ENCODE data around the gene ELOVL4.
A peak's percentile ranks its signal among the peaks of the same experiment; 100 is the strongest.

The ELOVL4 gene

GRCh38 chr6:79872986-79873385, 74.4 kb downstream of the ELOVL4 start:
- TF ChIP-seq, protein P1, sequence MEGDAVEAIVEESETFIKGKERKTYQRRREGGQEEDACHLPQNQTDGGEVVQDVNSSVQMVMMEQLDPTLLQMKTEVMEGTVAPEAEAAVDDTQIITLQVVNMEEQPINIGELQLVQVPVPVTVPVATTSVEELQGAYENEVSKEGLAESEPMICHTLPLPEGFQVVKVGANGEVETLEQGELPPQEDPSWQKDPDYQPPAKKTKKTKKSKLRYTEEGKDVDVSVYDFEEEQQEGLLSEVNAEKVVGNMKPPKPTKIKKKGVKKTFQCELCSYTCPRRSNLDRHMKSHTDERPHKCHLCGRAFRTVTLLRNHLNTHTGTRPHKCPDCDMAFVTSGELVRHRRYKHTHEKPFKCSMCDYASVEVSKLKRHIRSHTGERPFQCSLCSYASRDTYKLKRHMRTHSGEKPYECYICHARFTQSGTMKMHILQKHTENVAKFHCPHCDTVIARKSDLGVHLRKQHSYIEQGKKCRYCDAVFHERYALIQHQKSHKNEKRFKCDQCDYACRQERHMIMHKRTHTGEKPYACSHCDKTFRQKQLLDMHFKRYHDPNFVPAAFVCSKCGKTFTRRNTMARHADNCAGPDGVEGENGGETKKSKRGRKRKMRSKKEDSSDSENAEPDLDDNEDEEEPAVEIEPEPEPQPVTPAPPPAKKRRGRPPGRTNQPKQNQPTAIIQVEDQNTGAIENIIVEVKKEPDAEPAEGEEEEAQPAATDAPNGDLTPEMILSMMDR (IDR thresholded peaks at IDR 0.05; ENCODE audit: low read depth, low read length, missing control alignments): no peak
- DNase-seq (ENCODE audit: low read depth): no peak
- no peak overlapping the region for H3K4me3 ChIP-seq (ENCODE audit: low read depth, low read length)
- in situ Hi-C loops (cut with HindIII; ENCODE audit: low sequenced_read_pairs): no loop called here

- H3K4me3 ChIP-seq (ENCODE audit: low read depth, low read length): no peak overlapping the region
- in situ Hi-C loops (cut with HindIII; ENCODE audit: low sequenced_read_pairs): no loop called here
- DNase-seq (ENCODE audit: low read depth): no peak
- TF ChIP-seq, protein P1 (IDR thresholded peaks at IDR 0.05; ENCODE audit: low read depth, low read length, missing control alignments): no peak
These were observed 75.0 kb downstream of the ELOVL4 start for GRCh38 chr6:79872303-79872702.

- in situ Hi-C loops (cut with HindIII; ENCODE audit: low sequenced_read_pairs): no loop called here
- DNase-seq (ENCODE audit: low read depth): peak; percentile 19
- H3K4me3 ChIP-seq (ENCODE audit: low read depth, low read length): peak overlapping the region; percentile 17
- TF ChIP-seq, protein P1 (IDR thresholded peaks at IDR 0.05; ENCODE audit: low read depth, low read length, missing control alignments): peak; percentile 97
These were observed 77.7 kb downstream of the ELOVL4 start for GRCh38 chr6:79869600-79870084.

DNA sequence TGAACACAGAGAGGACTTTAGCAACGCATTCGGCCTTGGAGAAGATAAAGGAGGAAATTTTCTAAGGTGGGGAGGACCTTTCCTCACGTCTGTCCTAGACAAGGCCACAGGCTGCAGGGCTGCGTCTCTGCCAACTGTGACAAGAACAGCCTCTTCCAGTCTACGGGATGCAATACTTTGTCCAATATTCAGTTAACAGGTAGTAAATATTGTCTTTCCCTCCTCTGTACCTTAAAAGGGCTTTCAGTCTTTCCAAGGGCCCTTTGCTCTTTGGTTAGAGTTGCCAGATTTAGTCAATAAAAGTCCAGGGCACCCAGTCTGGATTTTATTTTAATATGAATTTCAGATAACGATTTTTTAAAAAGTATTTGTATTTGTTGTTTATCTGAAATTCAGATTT, 78.2 kb downstream of the ELOVL4 start:
- in situ Hi-C loops (cut with HindIII; ENCODE audit: low sequenced_read_pairs): no loop called here
- TF ChIP-seq, protein P1 (IDR thresholded peaks at IDR 0.05; ENCODE audit: low read depth, low read length, missing control alignments): no peak
- no peak overlapping the region for H3K4me3 ChIP-seq (ENCODE audit: low read depth, low read length)
- no peak for DNase-seq (ENCODE audit: low read depth)

DNA sequence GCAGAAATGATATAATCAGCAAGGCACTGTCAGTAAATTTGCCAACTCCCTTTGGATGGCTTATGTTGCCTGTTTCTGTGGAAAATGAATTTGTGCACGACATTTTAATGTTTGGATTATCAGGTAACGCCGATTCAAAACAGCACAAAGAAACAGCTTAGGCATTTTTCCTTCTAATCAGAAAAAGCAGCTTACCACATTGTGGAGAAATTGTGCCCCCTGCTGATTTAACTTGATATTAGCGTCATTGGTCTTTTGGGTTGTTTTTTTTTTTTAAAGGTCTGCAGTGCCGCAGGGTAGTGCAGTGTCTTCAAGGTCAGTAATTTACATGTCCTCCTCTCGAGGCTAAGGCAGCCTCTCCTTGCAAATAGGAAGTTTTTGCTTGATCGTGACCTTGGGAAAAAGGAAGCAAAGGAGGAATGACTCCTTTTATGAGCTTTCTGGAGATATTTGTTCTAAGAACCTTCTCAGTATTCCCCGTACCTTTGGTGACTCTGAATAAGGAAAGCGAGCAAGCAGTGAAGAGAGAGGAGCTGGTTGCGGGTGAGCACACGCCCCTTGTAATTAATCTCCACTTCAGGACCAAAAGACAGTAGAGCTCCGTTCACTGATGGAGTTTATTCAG, 79.1 kb downstream of the ELOVL4 start:
- TF ChIP-seq, protein P1 (IDR thresholded peaks at IDR 0.05; ENCODE audit: low read depth, low read length, missing control alignments): peak; percentile 50

More for the DNA sequence above, 79.1 kb downstream of the ELOVL4 start:
- in situ Hi-C loops (cut with HindIII; ENCODE audit: low sequenced_read_pairs): no loop called here
- H3K4me3 ChIP-seq (ENCODE audit: low read depth, low read length): no peak overlapping the region
- DNase-seq (ENCODE audit: low read depth): peak; percentile 67
